Gastrocnemius medialis (tissue), 4 donors: ENCODE measurements around the gene SNF8. TPM values are rescaled to one million over a fixed set of nuclear protein-coding genes. Genes with fewer than 3 reads are reported as not detected.
A peak's percentile ranks its signal among the peaks of the same experiment; 100 is the strongest.

Source experiments
- ATAC-seq, 2 donors: fragments of 150-250 bp; one replicate each; pipeline ENCODE4 v1.9.1; 2016
- DNase-seq, 2 donors: peaks; one replicate each; pipeline ENCODE4 v3.0.0-alpha.2; 2019
- H3K27ac ChIP-seq, 4 donors: fragments of 200-600 bp; sonication (generic); 1 replicate in 1 of 4; 2 replicates in 3 of 4; pipeline ENCODE4 v1.5.1; 2016 to 2018; ENCODE audit warnings: mild to moderate bottlenecking in 2 of 4, moderate library complexity in 1 of 4
- H3K27me3 ChIP-seq, 3 donors: fragments of 200-600 bp; sonication (generic) in 2 of 3; 1 replicate in 1 of 3; 2 replicates in 2 of 3; pipeline versions ENCODE4 v1.5.1 to v1.6.0; 2016 to 2019; ENCODE audit warnings: mild to moderate bottlenecking in 1 of 3, moderate library complexity in 1 of 3
- H3K36me3 ChIP-seq, 2 donors: fragments of 200-600 bp; sonication (generic) in 1 of 2; one replicate each; pipeline ENCODE4 v1.5.1; 2017 to 2018
- H3K4me1 ChIP-seq, 2 donors: fragments of 200-600 bp; sonication (generic) in 1 of 2; one replicate each; pipeline ENCODE4 v1.5.1; 2016 to 2017; ENCODE audit warnings: mild to moderate bottlenecking in 2 of 2
- H3K4me3 ChIP-seq, 4 donors: fragments of 200-600 bp; sonication (generic) in 3 of 4; 1 replicate in 1 of 4; 2 replicates in 3 of 4; pipeline ENCODE4 v1.5.1; 2016 to 2019; ENCODE audit warnings: mild to moderate bottlenecking in 2 of 4
- H3K9me3 ChIP-seq, 3 donors: fragments of 200-600 bp; sonication (generic) in 2 of 3; 1 replicate in 1 of 3; 2 replicates in 2 of 3; pipeline ENCODE4 v1.5.1; 2016 to 2019
- CTCF ChIP-seq, 5 experiments: fragments of 450-650 bp in 3 of 5; fragments of 200-600 bp in 2 of 5; sonication (generic) in 2 of 5; IDR thresholded peaks in 4 of 5; conservative IDR thresholded peaks in 1 of 5; 1 replicate in 4 of 5; 2 replicates in 1 of 5; pipeline ENCODE4 v1.5.1; 2016 to 2019; ENCODE audit warnings: antibody characterized with exemption in 5 of 5, mild to moderate bottlenecking in 3 of 5, moderate library complexity in 3 of 5
- POLR2A ChIP-seq, 2 donors: fragments of 450-650 bp; IDR thresholded peaks; one replicate each; pipeline ENCODE4 v1.6.1; 2017; ENCODE audit warnings: antibody characterized with exemption in 2 of 2, mild to moderate bottlenecking in 2 of 2, moderate library complexity in 2 of 2
- in situ Hi-C, 4 donors: fragments of 200-750 bp; cut with MboI; loops; one replicate each; pipeline versions ENCODE4 v1.15.0 to v1.8.0; 2017; ENCODE audit warnings: low sequenced_read_pairs in 4 of 4
- intact Hi-C: fragments of 100-400 bp; cut with DNase I; formaldehyde crosslinking; loops from one replicate; pipeline ENCODE4 v1.15.1; 2023; ENCODE audit warnings: low total_unique reads
- total RNA-seq, 4 donors: library from RNA; depleted of rRNA; stranded (reverse); fragments of >200 nt; gene quantifications; one replicate each; pipeline versions ENCODE4 v1.1.0 to v1.2.3, GENCODE V29; 2016

Gene SNF8
- total RNA-seq, 4 donors from 2014 or later, result 64.9 to 123 (median 76.8) TPM

GRCh38 chr17:48915459-48916282 is 29.0 kb downstream of the SNF8 start:
- H3K9me3 ChIP-seq, result no peaks in the 10 kb centered on the region
- peak; percentile 66 to 77 for ATAC-seq
- in situ Hi-C loops, result no loop called here
- peaks cover 0 to 66% of the 10 kb centered on the region in 2 donors for H3K36me3 ChIP-seq
- peak in 1 of 2 donors; percentile 22 for DNase-seq
- peaks cover 0 to 5% of the 10 kb centered on the region in 2 donors for H3K4me1 ChIP-seq
- H3K27ac ChIP-seq, result peak overlapping the region in 3 of 4 donors; percentile 21 to 66 (median 43)
- H3K4me3 ChIP-seq, result no peak overlapping the region
- TF ChIP-seq CTCF (IDR thresholded peaks at IDR 0.05 in 4 of 5, conservative IDR thresholded peaks at IDR 0.05 in 1 of 5), result no peak
- TF ChIP-seq POLR2A (IDR thresholded peaks at IDR 0.05), result no peak
- intact Hi-C loops, result no loop called here
- H3K27me3 ChIP-seq, result no peaks in the 10 kb centered on the region

GRCh38 chr17:48912476-48912875 is 32.2 kb downstream of the SNF8 start:
- intact Hi-C loops (no loop called here), in situ Hi-C loops (no loop called here)
- peaks cover 19 to 23% of the 10 kb centered on the region in 2 donors for H3K4me1 ChIP-seq
- peaks cover 0 to 34% of the 10 kb centered on the region in 2 donors for H3K36me3 ChIP-seq
- no peak for DNase-seq
- H3K27ac ChIP-seq, result no peak overlapping the region
- no peak for ATAC-seq
- no peak overlapping the region for H3K4me3 ChIP-seq
- TF ChIP-seq CTCF (IDR thresholded peaks at IDR 0.05 in 4 of 5, conservative IDR thresholded peaks at IDR 0.05 in 1 of 5) (no peak), POLR2A (IDR thresholded peaks at IDR 0.05) (no peak)
- H3K27me3 ChIP-seq, result no peaks in the 10 kb centered on the region
- H3K9me3 ChIP-seq, result no peaks in the 10 kb centered on the region

GRCh38 chr17:48910370-48910769 is 34.3 kb downstream of the SNF8 start:
- Histone ChIP-seq H3K4me1 (peaks cover 22 to 24% of the 10 kb centered on the region in 2 donors), H3K27me3 (no peaks in the 10 kb centered on the region), H3K4me3 (no peak overlapping the region), H3K36me3 (peaks cover 0 to 21% of the 10 kb centered on the region in 2 donors), H3K9me3 (no peaks in the 10 kb centered on the region), H3K27ac (peak overlapping the region in 1 of 4 donors; percentile 85)
- in situ Hi-C loops (no loop called here), intact Hi-C loops (no loop called here)
- DNase-seq (no peak), ATAC-seq (no peak)
- TF ChIP-seq CTCF (IDR thresholded peaks at IDR 0.05 in 4 of 5, conservative IDR thresholded peaks at IDR 0.05 in 1 of 5) (no peak), POLR2A (IDR thresholded peaks at IDR 0.05) (no peak)

GRCh38 chr17:48909783-48910182 is 34.9 kb downstream of the SNF8 start:
- Histone ChIP-seq H3K4me1 (peaks cover 21 to 22% of the 10 kb centered on the region in 2 donors), H3K27ac (peak overlapping the region in 1 of 4 donors; percentile 85), H3K36me3 (peaks cover 0 to 21% of the 10 kb centered on the region in 2 donors), H3K27me3 (no peaks in the 10 kb centered on the region), H3K9me3 (no peaks in the 10 kb centered on the region), H3K4me3 (peak overlapping the region; percentile 68 to 82 (median 70))
- intact Hi-C loops, result no loop called here
- TF ChIP-seq POLR2A (IDR thresholded peaks at IDR 0.05) (no peak), CTCF (IDR thresholded peaks at IDR 0.05 in 4 of 5, conservative IDR thresholded peaks at IDR 0.05 in 1 of 5) (no peak)
- DNase-seq (no peak), ATAC-seq (no peak)
- in situ Hi-C loops, result no loop called here
